ENCODE data around the gene MAPKAPK2. TPM values are rescaled to one million over a fixed set of nuclear protein-coding genes. Genes with fewer than 3 reads are reported as not detected.

The MAPKAPK2 gene
- total RNA-seq, 1 experiment from 2014 or later, result 27.9 TPM

GRCh38 chr1:206709322-206709721 is 24.6 kb downstream of the MAPKAPK2 start:
- DNase-seq (ENCODE audit: low read depth, low spot score), result no peak
- in situ Hi-C loops (cut with HindIII; ENCODE audit: low pct_unique_long_range_greater_than_20kb, low sequenced_read_pairs), result no loop called here

DNA sequence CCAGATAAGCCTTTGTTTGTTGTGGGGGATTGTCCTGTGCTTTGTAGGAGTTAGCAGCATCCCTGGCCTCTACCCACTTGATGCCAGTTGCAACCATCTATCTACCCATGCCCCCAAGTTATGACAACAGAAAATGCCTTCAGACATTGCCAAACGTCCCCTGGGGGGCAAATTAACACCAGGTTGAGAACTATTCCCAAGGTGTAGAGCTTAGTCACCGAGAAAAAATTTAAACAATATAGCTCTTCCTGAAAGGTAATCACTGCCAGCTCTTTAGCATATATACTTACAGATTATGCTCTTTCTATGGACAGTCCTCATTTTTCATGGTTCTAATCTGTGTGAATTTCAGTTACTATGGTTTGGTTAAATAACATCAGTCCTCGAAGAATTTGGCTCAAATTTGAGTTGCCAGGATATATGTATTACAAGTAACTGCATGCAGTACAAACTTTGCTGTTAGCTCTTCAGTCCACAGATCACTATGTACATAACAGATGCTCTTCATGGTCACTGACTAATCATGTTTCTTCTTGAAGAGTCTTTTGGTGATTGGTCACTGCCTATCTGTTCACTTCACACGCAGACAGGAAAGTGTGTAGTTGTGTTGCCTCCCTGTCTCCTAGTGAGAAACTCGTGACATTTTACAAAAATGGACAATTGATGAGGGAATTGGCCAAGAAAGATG is 25.2 kb downstream of the MAPKAPK2 start:
- in situ Hi-C loops (cut with HindIII; ENCODE audit: low pct_unique_long_range_greater_than_20kb, low sequenced_read_pairs), result no loop called here
- DNase-seq (ENCODE audit: low read depth, low spot score), result no peak

GRCh38 chr1:206710460-206710823 is 25.7 kb downstream of the MAPKAPK2 start:
- in situ Hi-C loops (cut with HindIII; ENCODE audit: low pct_unique_long_range_greater_than_20kb, low sequenced_read_pairs), result no loop called here

DNA sequence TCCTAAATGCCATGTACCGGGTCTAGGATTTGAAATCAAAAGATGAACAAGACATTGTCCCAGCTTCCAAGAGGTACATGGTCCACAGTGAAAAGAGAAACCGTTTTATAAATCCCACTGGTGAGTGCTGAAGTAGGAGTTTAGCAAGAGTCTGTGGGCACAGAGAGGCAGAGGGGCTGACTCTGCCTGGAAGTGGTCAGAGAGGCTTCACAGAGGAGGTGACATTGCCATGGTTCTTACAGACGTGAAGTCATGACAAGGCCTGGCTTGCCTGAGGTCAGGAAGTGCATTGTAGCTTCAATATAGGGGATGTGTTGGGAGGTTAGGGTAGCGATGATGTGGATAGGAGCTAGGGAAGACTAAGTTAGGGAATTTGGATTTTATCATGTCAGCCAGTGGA is 28.4 kb downstream of the MAPKAPK2 start:
- in situ Hi-C loops (cut with HindIII; ENCODE audit: low pct_unique_long_range_greater_than_20kb, low sequenced_read_pairs), result no loop called here
- no peak for DNase-seq (ENCODE audit: low read depth, low spot score)

More at GRCh38 chr1:206710460-206710823, 25.7 kb downstream of the MAPKAPK2 start:
- no peak for DNase-seq (ENCODE audit: low read depth, low spot score)

DNA sequence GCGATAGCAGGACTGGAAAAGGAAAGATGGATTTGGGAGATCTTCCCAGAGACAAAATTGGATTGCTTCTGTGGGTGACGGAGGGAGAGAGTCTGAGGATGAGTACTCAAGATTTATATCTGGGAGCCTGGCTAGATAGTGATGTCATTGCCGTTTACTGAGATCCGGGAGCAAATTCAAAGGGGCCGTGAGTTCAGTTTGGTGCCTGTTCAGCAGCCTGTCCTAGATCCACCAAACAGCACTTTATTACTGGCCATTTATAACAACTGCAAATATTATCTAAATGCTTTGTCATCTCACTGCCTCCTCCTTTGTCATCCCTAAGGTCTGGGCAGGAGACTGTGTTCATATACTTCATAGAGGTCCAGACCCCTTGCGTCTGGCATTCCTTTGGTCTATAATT is 29.2 kb downstream of the MAPKAPK2 start:
- in situ Hi-C loops (cut with HindIII; ENCODE audit: low pct_unique_long_range_greater_than_20kb, low sequenced_read_pairs), result no loop called here
- no peak for DNase-seq (ENCODE audit: low read depth, low spot score)

- no peak for DNase-seq (ENCODE audit: low read depth, low spot score)
- in situ Hi-C loops (cut with HindIII; ENCODE audit: low pct_unique_long_range_greater_than_20kb, low sequenced_read_pairs), result no loop called here
Observed at GRCh38 chr1:206714331-206715058, 29.8 kb downstream of the MAPKAPK2 start.

GRCh38 chr1:206715120-206715519 is 30.4 kb downstream of the MAPKAPK2 start:
- DNase-seq (ENCODE audit: low read depth, low spot score), result no peak
- in situ Hi-C loops (cut with HindIII; ENCODE audit: low pct_unique_long_range_greater_than_20kb, low sequenced_read_pairs), result no loop called here

GRCh38 chr1:206715552-206716158 is 30.9 kb downstream of the MAPKAPK2 start:
- no peak for DNase-seq (ENCODE audit: low read depth, low spot score)
- in situ Hi-C loops (cut with HindIII; ENCODE audit: low pct_unique_long_range_greater_than_20kb, low sequenced_read_pairs), result no loop called here

DNA sequence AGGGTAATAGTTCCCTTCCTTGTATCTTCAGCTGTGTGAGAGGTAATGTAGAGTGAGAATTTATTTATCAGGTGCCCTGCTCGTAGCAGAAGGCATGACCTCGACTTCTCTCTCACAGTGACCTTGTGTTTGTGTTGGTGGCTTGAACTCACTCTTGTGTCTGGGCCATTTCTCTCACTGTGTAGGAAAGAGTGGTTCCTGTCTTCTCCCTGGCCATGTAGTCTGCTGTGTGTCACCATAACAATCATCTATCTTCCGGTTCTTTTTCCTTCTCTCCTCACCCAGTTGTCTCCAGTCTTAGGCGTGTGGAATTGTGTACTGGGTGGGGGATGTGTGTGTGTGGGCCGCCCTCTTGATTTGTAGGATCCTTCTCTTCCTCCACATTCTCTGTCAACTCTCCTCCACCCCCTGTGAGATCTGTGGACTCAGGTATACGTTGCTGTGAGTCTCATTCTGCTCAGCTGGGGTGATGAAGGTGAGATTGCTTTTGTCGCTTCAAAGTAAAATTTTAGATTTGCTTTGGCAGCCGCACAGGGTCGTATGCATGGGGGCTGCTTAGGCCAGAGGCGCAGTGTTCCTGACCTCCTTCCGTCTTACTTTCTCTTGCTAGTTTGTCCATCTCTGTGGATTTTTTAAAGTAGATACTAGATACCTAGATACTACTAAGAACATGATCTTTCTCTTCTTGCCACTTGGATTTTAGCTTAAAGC is 31.6 kb downstream of the MAPKAPK2 start:
- no peak for DNase-seq (ENCODE audit: low read depth, low spot score)
- in situ Hi-C loops (cut with HindIII; ENCODE audit: low pct_unique_long_range_greater_than_20kb, low sequenced_read_pairs), result no loop called here

- DNase-seq (ENCODE audit: low read depth, low spot score), result no peak
- in situ Hi-C loops (cut with HindIII; ENCODE audit: low pct_unique_long_range_greater_than_20kb, low sequenced_read_pairs), result no loop called here
Observed at GRCh38 chr1:206716870-206717673, 32.4 kb downstream of the MAPKAPK2 start.

DNA sequence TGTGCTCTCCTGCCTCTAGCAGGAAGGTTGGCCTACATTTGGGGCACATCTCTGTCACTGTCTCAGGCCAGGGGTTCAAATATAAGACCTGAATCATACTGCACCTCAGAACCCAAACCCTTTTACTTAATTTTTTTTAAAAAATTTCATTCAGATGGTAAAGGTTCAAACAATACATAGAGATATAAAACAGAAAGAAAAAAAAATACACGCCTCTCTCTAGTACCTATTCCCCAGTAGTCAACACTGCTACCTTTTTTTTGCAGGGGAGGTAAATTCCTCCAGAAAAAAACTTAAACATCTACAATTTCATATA is 32.9 kb downstream of the MAPKAPK2 start:
- DNase-seq (ENCODE audit: low read depth, low spot score), result no peak
- in situ Hi-C loops (cut with HindIII; ENCODE audit: low pct_unique_long_range_greater_than_20kb, low sequenced_read_pairs), result no loop called here

- in situ Hi-C loops (cut with HindIII; ENCODE audit: low pct_unique_long_range_greater_than_20kb, low sequenced_read_pairs), result no loop called here
- no peak for DNase-seq (ENCODE audit: low read depth, low spot score)
Observed at GRCh38 chr1:206719169-206719839, 34.6 kb downstream of the MAPKAPK2 start.

- in situ Hi-C loops (cut with HindIII; ENCODE audit: low pct_unique_long_range_greater_than_20kb, low sequenced_read_pairs), result no loop called here
Observed at GRCh38 chr1:206721454-206721853, 36.7 kb downstream of the MAPKAPK2 start.

GRCh38 chr1:206722751-206723461 is 38.2 kb downstream of the MAPKAPK2 start:
- in situ Hi-C loops (cut with HindIII; ENCODE audit: low pct_unique_long_range_greater_than_20kb, low sequenced_read_pairs), result no loop called here
- no peak for DNase-seq (ENCODE audit: low read depth, low spot score)

More at GRCh38 chr1:206721454-206721853, 36.7 kb downstream of the MAPKAPK2 start:
- DNase-seq (ENCODE audit: low read depth, low spot score), result no peak

DNA sequence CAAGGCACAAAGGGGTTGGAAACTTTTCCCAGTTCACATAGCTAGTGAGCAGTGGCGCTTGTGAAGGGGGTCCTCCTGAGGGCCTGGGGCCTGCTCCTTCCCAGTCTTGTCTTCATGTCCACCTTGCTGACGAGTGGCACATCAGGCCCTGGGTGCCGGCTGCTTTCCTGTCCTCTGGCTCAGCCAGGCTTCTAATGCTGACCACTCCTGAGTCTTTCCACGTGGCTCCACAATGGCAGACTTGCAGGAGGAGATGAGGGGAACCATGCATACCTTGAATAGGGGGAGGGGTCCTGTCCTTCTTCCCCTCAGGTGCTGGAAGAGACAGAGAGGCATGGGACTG is 38.7 kb downstream of the MAPKAPK2 start:
- in situ Hi-C loops (cut with HindIII; ENCODE audit: low pct_unique_long_range_greater_than_20kb, low sequenced_read_pairs), result no loop called here
- DNase-seq (ENCODE audit: low read depth, low spot score), result no peak

- DNase-seq (ENCODE audit: low read depth, low spot score), result no peak
- in situ Hi-C loops (cut with HindIII; ENCODE audit: low pct_unique_long_range_greater_than_20kb, low sequenced_read_pairs), result no loop called here
Observed at GRCh38 chr1:206723805-206724472, 39.2 kb downstream of the MAPKAPK2 start.

Data from SK-MEL-5 (cell line).